Measurements from ENCODE around the gene FARP1. TPM values are rescaled to one million over a fixed set of nuclear protein-coding genes. Genes with fewer than 3 reads are reported as not detected.

The FARP1 gene
- total RNA-seq, 1 donor, result 125 TPM

GRCh38 chr13:98204546-98204945 is 61.7 kb downstream of the FARP1 start:
- TF ChIP-seq CTCF (IDR thresholded peaks at IDR 0.05; ENCODE audit: insufficient read depth, low read depth, low read length), result no peak
- no peak for DNase-seq (ENCODE audit: low read depth)
- no peak overlapping the region for H3K4me3 ChIP-seq (ENCODE audit: low read depth, low read length)

- no peak for TF ChIP-seq CTCF (IDR thresholded peaks at IDR 0.05; ENCODE audit: insufficient read depth, low read depth, low read length)
- peak; percentile 100 for DNase-seq (ENCODE audit: low read depth)
- H3K4me3 ChIP-seq (ENCODE audit: low read depth, low read length), result no peak overlapping the region
Observed at GRCh38 chr13:98206946-98207345, 64.1 kb downstream of the FARP1 start.

GRCh38 chr13:98207416-98207815 is 64.5 kb downstream of the FARP1 start:
- H3K4me3 ChIP-seq (ENCODE audit: low read depth, low read length), result peak overlapping the region; percentile 23
- no peak for TF ChIP-seq CTCF (IDR thresholded peaks at IDR 0.05; ENCODE audit: insufficient read depth, low read depth, low read length)
- peak; percentile 51 for DNase-seq (ENCODE audit: low read depth)

GRCh38 chr13:98208606-98209005 is 65.7 kb downstream of the FARP1 start:
- H3K4me3 ChIP-seq (ENCODE audit: low read depth, low read length), result no peak overlapping the region
- no peak for TF ChIP-seq CTCF (IDR thresholded peaks at IDR 0.05; ENCODE audit: insufficient read depth, low read depth, low read length)
- DNase-seq (ENCODE audit: low read depth), result no peak

- DNase-seq (ENCODE audit: low read depth), result no peak
- no peak for TF ChIP-seq CTCF (IDR thresholded peaks at IDR 0.05; ENCODE audit: insufficient read depth, low read depth, low read length)
- no peak overlapping the region for H3K4me3 ChIP-seq (ENCODE audit: low read depth, low read length)
Observed at GRCh38 chr13:98212763-98213162, 69.9 kb downstream of the FARP1 start.

GRCh38 chr13:98213354-98213753 is 70.5 kb downstream of the FARP1 start:
- no peak for DNase-seq (ENCODE audit: low read depth)
- H3K4me3 ChIP-seq (ENCODE audit: low read depth, low read length), result no peak overlapping the region
- TF ChIP-seq CTCF (IDR thresholded peaks at IDR 0.05; ENCODE audit: insufficient read depth, low read depth, low read length), result no peak

- H3K4me3 ChIP-seq (ENCODE audit: low read depth, low read length), result no peak overlapping the region
Observed at GRCh38 chr13:98214008-98214643, 71.2 kb downstream of the FARP1 start.

More at GRCh38 chr13:98214008-98214643, 71.2 kb downstream of the FARP1 start:
- TF ChIP-seq CTCF (IDR thresholded peaks at IDR 0.05; ENCODE audit: insufficient read depth, low read depth, low read length), result no peak
- peak; percentile 80 for DNase-seq (ENCODE audit: low read depth)
